ENCODE data around the gene RYR2.

RYR2 gene

DNA sequence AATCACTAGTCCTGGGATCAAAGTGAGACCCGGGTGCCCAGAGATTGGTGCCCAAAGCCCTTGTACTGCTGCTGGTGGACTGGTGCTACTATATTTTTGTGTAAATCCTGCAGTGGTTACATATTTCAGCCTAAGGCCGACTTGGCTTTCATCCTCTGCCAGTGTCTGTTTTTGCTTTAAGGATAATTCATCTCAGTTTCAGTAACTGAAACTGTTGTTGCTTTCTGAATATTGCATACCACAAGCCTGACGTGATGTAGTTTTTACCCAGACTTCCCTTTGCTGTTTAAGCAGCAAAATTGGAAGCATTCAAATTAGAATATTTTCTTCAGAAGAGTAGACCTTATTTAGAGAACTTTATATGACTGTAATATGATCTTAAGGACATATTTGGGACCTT lies 341.8 kb downstream of the RYR2 start:
- no peak for DNase-seq

DNA sequence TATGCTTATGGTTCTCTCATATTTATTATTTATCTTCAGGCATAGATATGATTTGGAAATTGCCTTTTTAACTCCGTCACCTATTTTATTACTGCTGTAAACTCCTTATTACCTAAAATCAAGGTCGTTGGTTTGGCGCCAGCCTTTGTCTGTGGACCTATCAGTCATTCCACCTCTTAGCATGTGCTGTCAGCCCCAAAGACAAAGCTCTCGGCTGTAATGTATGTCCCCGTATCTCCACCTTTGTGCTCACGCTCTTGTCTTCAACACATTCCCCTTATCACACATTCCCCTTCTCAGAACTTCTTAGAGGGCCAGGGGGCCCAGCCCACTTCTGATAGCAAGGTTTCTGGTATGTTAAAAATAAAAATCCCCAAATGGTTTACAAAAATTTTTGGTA lies 342.2 kb downstream of the RYR2 start:
- no peak for DNase-seq

DNA sequence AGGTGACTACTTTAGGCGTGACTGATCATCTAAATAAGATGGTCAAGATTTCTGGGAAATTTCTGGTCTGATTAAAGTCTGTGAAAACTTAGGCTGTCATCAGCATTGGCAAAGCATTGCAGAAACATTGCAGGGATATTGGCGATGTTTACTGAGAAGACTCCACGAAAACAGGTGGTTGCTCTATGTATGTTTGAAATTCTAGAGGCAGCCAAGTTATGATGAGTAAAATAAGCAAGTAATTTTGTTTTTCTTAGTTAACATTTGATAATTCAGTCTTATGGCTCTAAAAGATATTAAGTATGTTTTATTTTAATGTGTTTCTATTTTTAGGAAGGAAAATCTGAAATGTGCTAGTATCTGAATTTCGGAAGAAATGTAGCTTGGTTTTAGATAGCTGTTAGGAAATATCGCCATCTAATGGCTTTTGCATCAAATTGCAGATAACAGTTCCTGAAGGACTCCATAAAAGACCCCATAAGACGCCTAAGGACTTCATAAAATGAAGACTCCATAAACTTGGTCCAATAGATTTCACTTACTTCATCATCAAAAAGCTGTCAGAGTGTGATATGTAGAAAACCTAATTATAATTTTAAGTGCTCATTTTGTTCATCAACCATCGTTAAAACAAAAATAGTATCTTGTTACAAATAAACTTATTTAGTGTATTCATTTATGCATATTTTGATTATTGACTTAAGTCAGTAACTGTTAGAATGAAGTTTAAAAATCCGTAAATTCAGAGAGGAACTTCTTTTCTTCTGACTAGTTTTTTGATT lies 344.6 kb downstream of the RYR2 start:
- no peak for DNase-seq

DNA sequence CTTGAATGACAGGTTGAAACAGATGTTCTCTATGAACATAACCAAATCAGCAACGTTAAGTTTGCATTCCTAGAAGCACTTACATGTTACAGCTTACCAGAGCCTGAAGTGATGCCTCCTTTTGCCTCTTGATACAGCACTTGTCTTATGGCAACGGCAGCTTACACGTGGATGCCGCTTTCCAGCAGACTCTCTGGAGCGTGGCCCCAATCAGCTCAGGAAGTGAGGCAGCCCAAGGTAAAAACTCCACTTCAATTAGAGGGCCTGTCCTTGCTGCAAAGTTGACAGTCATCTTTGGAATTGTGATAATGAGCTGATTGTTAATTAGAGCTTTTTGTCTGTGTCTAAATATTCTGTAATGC lies 345.1 kb downstream of the RYR2 start:
- DNase-seq: no peak

DNA sequence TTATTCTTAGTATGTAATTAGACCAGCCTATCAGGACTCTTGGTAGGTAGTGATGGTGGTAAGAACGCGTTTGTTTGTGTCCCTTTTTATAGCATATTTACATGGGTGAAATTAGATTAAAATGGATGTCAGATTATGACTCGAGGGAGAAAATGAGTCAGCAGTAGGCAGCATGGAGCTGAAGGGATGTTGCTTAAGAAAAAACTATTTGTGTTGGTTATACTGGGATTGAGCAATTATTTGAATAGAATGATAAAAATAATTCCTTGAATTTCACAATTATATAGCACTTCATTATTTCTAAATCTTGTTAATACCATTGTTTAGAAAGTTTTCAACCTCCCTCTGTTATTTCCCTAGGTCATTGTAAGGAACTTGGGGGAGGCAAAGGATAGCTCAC lies 348.8 kb downstream of the RYR2 start:
- DNase-seq: no peak

DNA sequence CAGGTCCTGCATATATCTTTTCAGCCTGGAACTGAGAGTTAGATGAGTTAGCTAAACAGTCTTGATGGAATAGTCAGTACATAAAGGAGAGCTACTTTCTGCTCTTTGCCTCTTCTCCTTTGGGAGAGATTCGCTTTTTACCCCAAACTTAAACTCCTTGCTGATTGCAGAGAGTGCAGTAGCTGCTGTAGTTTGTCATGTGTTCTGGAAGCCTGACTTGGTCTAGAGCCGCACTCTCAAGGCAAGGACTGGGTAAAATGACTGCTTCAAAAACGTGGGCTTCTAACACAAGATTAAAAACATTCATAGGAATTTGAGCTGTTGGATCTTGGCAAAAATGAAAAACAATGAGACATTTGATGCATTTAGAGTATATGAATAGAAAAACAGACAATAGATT lies 351.6 kb downstream of the RYR2 start:
- DNase-seq: no peak

DNA sequence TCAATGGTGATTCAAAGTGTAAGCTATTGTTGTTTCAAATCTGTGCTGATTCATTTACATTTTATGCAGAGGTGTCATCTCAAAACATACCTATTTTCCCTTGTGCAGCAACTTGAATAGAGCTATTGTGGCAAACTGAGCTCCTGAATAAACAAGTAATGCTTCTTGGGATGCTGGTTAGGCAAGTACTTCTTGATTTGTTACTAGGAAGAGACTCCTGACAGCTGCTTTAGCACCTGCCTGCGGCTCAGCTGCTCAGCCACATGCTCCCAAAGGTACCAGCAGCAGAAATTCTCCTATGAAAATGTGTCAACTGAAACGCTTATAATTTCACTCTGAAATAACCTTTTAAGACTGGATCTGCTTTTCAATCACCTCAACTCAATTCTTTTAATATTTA lies 352.3 kb downstream of the RYR2 start:
- no peak for DNase-seq

DNA sequence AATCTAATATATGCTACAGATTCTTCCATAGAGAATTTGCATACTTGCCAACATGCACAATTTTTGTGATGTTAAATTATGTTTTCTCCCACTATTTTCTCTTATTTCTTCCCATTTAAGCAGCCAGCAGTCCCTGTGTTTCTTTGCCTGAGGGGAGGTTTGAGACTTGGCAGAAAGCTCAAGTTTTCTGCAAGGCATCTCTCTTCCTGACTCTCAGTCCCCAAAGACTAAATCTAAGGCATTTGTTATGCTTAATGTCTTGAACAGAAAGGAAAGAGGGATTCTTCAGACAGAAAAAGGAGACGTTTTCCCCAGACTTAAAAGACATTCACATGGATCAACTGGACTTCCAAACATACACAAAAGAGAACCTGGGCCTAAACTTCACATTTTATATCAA lies 354.4 kb downstream of the RYR2 start:
- DNase-seq: no peak

DNA sequence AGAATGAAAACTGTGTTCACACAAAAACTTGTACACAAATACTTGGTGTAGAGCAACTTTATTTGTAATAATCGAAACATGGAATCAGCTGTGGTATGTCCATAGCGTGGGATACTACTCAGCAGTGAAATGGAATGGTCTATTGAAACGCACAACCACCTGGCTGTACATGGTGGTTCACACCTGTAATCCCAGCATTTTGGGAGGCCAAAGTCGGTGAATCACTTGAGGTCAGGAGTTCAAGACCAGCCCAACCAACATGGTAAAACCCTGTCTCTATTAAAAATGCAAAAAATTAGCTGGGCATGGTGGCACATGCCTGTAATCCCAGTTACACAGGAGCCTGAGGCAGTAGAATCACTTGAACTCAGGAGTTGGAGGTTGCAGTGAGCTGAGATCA lies 356.8 kb downstream of the RYR2 start:
- DNase-seq: no peak

DNA sequence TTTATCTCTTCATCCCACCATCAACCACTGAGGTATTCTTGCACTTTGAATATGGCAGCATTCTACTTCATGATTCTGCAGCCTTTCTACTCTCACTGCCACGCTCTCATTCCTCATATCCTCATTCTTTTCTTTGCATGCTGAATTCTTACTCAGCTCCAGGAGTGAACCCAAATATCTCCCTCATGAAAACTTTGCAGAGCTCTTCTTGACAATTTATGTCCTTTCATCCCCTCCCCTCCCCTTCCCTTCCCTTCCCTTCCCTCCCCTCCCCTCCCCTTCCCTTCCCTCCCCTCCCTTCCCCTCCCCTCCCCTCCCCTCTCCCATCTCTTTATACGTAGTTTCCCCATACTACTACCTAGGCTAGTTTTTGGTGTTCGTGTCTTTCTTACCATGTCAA lies 363.9 kb downstream of the RYR2 start:
- DNase-seq: no peak

DNA sequence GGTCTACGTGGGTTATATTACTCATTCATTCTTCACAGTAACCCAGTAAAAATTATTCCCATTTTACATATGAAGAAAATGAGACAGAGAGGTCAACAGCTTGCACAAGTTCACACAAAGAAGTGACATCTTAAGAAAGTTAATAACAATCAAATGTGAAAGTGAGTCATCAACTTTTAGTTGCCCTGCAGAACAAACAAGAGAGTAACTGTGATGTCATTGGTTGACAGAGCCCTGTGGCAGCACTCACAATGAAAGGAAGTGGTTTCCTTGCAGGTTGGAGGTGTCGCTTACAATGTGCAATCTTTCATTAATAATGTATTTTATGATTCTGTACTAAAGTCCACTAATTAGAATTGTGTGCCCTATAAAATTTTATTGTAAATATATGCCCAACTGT lies 369.6 kb downstream of the RYR2 start:
- no peak for DNase-seq

DNA sequence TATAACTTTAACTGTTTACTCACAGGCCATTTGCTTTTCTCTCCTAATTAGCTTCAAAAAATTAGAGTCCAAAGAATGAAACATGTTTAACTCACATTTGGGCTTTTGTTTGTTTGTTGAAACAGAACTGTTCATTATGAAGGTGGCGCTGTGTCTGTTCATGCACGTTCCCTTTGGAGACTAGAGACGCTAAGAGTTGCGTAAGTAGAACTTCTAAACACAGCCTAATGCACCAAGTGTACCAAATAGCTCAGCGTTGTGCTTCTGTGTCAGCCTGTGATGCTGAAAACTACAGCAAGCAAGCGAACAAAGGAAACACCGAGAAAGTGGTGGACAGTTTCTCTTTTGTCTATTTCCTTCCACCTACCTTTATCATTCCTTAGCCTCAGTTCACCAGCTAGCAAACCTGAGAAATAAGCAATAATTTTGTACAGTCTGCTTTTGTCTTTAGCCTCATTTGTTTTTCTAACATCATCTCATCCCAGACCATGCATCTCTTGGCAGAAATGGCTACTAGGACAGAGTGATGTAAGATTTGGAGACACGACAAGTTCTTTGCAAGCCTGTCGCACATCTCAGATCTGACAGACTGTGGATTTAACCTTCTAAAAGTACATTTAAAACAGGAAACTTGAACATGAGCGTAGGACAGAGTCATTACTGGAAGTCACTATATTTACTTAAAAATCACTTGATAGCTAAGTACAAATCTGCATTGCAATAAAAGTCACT lies 375.1 kb downstream of the RYR2 start:
- DNase-seq: no peak

DNA sequence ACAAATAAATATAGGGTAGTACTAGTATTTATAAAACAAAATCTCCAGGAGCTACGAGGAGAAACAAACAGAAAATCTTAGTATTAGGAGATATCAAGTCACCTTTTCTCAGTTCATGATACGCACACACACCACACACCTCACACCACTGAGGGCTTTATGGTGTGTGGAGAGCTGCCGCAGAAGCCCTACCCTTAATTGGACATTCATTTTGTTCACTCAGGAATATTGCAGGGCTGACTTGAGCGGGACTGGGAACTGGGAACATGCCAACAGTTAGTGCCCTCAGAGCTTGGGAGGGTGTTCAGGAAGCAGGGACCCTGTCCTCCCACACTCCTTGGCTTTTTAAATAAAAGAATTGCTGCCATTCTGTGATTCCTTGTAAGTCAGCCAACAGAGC lies 386.8 kb downstream of the RYR2 start:
- DNase-seq: no peak

DNA sequence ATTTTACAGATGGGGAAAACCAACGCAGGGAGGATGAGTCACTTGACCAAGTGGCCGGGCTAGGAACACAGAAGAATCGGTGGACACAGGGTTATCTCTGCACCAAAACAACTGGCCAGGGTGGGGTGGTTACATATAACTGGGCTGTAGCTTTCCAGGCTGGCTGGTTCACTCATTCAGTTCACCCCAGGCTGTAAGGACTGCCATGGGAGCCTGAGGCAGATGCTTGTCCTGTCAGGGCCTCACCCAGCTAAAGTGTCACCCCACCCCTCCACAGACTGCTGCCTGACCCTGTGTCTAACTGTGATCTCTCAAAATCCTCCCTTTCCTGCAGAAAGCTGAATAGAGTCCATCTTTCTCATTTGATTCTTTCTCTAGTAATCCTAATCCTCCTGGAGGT lies 387.3 kb downstream of the RYR2 start:
- DNase-seq: no peak

DNA sequence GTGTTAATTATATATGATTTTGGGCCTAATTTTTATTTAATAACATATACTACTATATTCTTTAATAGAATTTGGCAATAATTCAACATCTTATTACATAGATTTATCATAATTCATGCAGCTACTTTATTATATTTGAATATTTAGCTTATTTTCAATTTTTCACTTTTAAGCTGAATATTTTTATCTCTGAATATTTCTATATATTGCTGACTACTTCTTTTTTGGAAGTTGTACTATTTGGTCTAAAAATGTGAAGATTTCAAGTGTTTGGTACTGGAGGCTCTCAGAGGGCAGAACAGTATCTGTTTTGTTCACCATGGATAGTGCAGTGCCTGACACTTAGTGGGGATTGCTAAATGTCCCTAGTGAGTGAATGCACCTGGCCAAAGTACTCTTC lies 389.5 kb downstream of the RYR2 start:
- DNase-seq: no peak

DNA sequence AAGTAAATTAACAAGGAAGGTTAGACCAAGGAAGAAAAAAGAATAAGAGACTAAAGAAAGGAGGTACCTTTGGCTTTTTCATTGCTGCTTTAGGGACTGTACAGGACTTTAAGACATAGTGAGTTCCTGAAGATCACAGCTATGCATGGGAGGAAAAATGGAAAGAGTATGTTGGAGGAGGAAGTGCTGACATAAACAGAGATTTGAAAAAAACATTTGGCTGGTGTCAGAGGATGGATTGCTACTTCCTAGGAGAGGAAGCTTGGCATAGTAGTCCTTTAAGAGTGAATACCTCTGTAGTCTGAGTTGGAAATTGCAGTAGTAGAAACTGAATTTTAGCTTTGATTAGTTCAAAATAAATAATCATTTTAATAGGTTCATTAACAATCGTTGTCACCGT lies 398.4 kb downstream of the RYR2 start:
- DNase-seq: no peak

DNA sequence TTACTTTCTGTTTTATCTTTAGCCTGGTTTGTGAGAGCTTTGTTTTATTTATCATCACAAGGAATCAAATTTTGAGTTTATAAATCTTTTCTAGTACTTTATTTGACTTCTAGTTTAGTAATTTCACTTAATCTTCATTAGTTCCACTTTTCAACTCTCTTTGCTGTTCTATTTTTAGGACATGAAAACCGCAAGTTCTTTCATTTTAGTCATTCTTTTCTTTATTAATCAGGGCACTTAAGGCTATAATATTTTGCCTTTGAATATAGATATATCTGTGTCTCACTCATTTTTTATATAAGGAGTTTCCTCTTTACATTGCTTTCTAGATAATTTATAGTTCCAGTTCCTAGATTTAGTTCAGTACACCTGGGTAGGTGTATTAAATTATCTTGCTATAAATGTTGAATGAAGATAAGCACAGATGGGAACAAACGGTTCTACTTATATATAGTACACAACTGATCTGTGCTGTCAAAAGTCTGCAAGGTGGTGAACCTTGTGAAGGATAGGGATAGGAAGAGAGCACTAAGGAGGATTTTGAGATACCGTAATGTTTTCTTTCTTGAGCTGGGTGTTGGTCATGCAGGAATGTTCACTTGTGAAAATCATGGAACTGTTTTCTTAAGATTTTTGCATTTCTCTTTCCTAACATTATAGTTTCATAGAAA lies 402.3 kb downstream of the RYR2 start:
- no peak for DNase-seq

DNA sequence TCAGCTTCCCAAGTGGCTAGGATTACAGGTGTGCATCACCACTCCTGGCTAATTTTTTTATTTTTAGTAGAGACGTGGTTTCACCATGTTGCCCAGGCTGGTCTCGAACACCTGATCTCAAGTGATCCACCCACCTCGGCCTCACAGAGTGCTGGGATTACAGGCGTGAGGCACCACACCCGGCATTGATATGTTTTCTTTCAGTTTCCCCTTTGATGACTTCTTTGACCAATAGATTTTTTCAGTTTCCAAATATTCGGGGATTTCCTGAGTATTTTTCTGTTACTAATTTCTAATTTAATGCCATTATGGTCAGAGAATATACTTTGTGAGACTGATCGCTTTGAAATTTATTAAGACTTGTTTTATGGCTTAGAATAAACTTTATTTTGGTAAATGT lies 406.1 kb downstream of the RYR2 start:
- no peak for DNase-seq

DNA sequence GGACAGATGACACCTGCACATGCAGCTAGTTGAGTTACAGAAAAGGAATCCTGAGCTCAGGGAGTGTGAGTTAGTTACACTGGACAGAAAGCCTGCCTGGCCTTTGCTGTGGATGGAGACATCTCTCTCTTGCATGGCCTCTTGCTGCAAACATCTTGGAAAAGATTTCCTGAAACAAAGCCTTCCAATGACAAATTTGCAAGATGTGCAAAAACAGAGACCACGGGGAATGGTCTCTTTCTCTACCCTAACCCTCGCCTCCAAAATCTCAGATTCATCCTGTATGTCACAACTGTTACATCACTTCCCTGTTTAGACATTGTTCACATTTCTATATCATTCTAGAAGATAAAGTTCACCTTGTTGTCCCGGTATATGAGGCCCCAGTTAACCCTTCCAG lies 415.6 kb downstream of the RYR2 start:
- DNase-seq: no peak

DNA sequence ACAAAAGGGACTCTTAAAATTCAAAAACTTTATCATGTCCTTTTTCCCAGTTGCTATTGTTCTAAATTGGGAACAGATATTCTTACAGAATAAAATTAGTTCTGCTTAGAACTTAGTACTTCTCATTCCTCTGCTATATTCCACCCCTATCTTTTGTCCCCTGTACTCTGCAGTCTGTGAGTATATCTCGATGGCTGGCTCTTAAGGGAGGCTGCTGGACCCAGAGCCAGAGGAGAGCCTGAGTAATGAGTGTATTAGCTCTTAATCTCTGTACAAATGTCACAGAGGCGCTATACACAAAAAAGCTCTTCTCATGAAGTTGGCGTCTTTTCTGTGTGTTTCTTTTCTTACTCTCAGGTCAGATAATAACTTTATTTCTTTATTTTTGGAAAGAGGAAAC lies 425.3 kb downstream of the RYR2 start:
- no peak for DNase-seq

DNA sequence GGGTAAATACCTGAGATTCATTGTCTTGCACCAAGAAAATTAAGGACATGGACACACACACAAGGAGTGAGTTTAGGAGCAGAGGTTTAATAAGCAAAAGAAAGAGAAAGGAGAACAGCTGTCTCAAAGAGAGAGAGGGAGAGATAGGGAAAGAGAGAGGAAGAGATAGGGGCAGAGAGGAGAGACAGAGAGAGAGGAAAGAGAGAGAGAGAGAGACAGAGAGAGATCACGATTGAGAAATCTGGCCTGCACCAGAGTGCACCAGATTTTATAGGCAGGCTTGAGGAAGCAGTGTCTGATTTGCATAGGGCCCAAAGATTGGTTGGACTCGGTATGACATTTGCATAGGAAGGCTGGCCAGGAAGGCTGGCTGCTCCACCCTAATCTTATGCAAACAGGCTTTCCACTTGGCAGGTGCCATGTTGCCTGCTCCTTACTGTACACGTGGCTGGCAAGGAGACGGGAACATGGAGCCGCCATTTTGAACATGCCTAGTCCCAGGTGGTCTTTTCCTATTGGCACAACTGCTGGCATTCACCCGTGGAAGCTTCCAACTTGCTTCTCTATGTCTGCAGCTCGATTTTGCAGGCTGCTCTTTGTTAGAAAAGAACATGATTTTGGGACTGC lies 428.8 kb downstream of the RYR2 start:
- no peak for DNase-seq

DNA sequence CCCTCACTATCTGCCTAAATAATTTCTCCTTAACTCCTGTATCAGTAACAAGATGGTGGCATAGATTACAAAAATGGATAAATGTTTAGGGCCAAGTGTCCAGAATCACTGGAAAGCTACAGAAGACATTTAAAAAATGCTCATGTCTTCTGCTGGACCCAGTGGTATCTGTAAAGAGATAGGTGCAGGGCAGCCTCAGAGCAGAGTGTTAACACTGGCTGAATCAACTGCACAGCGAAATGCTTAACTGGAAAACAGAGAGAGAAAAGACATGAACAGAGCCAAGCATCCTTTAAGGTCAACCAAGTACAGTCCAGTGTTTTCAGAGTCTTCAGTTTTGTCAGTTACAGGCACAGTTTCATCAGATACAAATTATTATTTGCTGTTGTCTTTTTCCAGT lies 429.4 kb downstream of the RYR2 start:
- DNase-seq: no peak

DNA sequence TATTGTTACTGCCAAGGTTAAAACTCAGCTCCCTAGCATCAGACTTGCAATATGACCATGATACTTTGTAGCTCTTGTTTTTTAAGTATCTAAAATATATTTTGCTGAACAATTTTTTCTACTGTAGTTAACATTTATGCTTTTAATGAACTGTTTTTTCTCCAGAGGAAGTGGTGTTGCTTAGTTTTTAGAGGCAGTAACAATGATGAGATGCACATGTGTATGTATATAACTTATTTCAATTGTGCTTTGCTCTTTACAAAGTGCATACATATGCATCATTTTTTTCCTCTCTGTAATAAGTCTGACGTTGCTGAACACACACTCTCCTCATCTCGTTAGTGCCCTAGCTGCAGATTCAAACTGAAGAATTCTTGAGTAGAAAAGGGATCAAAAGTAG lies 430.0 kb downstream of the RYR2 start:
- no peak for DNase-seq

DNA sequence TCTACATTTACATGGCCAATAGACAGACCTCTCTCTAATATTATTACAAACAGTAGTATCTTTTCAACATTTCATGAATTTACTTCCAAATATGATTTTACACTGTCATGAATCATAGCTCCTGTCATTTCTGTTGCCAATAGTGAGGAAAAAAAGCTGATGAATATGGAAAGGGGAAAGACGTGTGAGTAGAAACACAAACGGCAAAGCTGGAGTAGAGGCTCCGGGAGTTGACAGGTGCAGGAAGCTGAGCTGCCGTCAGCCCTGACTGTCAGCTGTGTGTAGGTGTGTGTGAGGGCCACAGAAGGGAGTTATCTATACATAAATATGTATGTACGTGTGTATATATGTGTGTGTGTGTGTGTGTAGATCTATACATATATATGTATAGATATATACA lies 431.9 kb downstream of the RYR2 start:
- no peak for DNase-seq
